ENCODE results near the gene ELOVL7.

DNA sequence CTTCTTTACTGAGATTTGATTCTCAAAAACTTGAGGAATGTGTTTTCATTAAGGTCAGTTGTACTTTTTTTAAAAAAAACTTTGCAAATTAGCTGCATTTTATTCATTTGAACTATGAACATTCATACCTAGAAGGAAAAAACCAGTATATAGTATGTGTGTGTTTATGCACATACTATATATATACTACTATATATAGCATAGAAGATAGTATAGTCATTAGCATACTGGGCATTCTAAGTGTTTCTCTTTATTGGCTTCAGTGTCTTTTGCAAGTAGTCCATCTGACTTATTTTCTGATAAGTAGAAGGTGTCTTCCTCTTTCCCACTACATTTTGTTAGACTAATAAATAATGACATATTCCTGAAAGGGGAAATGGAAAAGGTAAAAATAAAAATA lies 33.0 kb downstream of the ELOVL7 start:
- TF ChIP-seq, protein P1, sequence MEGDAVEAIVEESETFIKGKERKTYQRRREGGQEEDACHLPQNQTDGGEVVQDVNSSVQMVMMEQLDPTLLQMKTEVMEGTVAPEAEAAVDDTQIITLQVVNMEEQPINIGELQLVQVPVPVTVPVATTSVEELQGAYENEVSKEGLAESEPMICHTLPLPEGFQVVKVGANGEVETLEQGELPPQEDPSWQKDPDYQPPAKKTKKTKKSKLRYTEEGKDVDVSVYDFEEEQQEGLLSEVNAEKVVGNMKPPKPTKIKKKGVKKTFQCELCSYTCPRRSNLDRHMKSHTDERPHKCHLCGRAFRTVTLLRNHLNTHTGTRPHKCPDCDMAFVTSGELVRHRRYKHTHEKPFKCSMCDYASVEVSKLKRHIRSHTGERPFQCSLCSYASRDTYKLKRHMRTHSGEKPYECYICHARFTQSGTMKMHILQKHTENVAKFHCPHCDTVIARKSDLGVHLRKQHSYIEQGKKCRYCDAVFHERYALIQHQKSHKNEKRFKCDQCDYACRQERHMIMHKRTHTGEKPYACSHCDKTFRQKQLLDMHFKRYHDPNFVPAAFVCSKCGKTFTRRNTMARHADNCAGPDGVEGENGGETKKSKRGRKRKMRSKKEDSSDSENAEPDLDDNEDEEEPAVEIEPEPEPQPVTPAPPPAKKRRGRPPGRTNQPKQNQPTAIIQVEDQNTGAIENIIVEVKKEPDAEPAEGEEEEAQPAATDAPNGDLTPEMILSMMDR (IDR thresholded peaks at IDR 0.05), result no peak
- no peak for TF ChIP-seq POLR2A (IDR thresholded peaks at IDR 0.05)
